Measurements from ENCODE around the gene CRACR2B.
A peak's percentile ranks its signal among the peaks of the same experiment; 100 is the strongest.

CRACR2B gene

GRCh38 chr11:876545-876944 lies 48.8 kb downstream of the CRACR2B start:
- Histone ChIP-seq H3K9me2 (replicated peaks; ENCODE audit: control insufficient read depth, low read length) (no peaks in the 10 kb centered on the region), H3K36me3 (ENCODE audit: control insufficient read depth, low read length) (peaks cover 17% of the 10 kb centered on the region), H3K4me1 (ENCODE audit: control insufficient read depth, low read length) (no peaks in the 10 kb centered on the region), H3F3A (ENCODE audit: control insufficient read depth, insufficient read depth) (0 out of 2 replicates have a peak, but pooled peaks cover 2% of the 10 kb centered on the region), H3K27me3 (ENCODE audit: control insufficient read depth, low read length) (no peaks in the 10 kb centered on the region), H3K79me2 (ENCODE audit: control insufficient read depth, low read length) (no peaks in the 10 kb centered on the region), H3K4me3 (ENCODE audit: low read length) (no peak overlapping the region), H3K9me3 (ENCODE audit: control insufficient read depth, insufficient read depth, low read length) (no peaks in the 10 kb centered on the region), H3K27ac (ENCODE audit: low read depth, low read length) (no peak overlapping the region), H4K20me1 (ENCODE audit: control insufficient read depth, insufficient read depth, low read depth, low read length) (no peaks in the 10 kb centered on the region; the same call in 1 of the 2 replicates), H3K4me2 (ENCODE audit: low read length) (no peak overlapping the region)
- no peak for TF ChIP-seq EZH2phosphoT487 (IDR thresholded peaks at IDR 0.05; ENCODE audit: borderline replicate concordance, low read length)
- TF ChIP-seq, protein P1, sequence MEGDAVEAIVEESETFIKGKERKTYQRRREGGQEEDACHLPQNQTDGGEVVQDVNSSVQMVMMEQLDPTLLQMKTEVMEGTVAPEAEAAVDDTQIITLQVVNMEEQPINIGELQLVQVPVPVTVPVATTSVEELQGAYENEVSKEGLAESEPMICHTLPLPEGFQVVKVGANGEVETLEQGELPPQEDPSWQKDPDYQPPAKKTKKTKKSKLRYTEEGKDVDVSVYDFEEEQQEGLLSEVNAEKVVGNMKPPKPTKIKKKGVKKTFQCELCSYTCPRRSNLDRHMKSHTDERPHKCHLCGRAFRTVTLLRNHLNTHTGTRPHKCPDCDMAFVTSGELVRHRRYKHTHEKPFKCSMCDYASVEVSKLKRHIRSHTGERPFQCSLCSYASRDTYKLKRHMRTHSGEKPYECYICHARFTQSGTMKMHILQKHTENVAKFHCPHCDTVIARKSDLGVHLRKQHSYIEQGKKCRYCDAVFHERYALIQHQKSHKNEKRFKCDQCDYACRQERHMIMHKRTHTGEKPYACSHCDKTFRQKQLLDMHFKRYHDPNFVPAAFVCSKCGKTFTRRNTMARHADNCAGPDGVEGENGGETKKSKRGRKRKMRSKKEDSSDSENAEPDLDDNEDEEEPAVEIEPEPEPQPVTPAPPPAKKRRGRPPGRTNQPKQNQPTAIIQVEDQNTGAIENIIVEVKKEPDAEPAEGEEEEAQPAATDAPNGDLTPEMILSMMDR (IDR thresholded peaks at IDR 0.05; ENCODE audit: low read depth, low read length, poor library complexity, severe bottlenecking), result no peak

DNA sequence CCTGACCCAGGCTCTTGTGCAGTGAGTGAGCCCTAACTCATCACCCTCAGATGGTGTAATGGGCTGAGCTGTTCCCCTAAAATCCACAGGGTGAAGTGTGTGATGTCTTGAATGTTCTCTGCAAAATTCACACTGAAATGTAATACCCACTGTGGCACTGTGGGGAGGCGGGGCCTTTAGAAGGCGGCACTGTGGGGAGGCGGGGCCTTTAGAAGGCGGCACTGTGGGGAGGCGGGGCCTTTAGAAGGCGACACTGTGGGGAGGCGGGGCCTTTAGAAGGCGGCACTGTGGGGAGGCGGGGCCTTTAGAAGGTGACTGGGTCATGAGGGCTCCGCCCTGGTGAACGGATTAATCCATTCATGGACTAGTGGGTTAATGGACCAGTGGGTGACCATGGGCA lies 49.8 kb downstream of the CRACR2B start:
- Histone ChIP-seq H3K4me3 (ENCODE audit: low read length) (no peak overlapping the region), H3K79me2 (ENCODE audit: control insufficient read depth, low read length) (no peaks in the 10 kb centered on the region), H3K4me2 (ENCODE audit: low read length) (no peak overlapping the region), H3K27ac (ENCODE audit: low read depth, low read length) (no peak overlapping the region), H3K9me3 (ENCODE audit: control insufficient read depth, insufficient read depth, low read length) (no peaks in the 10 kb centered on the region), H3K4me1 (ENCODE audit: control insufficient read depth, low read length) (no peaks in the 10 kb centered on the region), H3K9me2 (replicated peaks; ENCODE audit: control insufficient read depth, low read length) (no peaks in the 10 kb centered on the region), H3K27me3 (ENCODE audit: control insufficient read depth, low read length) (no peaks in the 10 kb centered on the region), H4K20me1 (ENCODE audit: control insufficient read depth, insufficient read depth, low read depth, low read length) (no peaks in the 10 kb centered on the region; the same call in 1 of the 2 replicates), H3K36me3 (ENCODE audit: control insufficient read depth, low read length) (peaks cover 17% of the 10 kb centered on the region), H3F3A (ENCODE audit: control insufficient read depth, insufficient read depth) (0 out of 2 replicates have a peak, but pooled peaks cover 2% of the 10 kb centered on the region)
- no peak for TF ChIP-seq EZH2phosphoT487 (IDR thresholded peaks at IDR 0.05; ENCODE audit: borderline replicate concordance, low read length)
- TF ChIP-seq, protein P1 (IDR thresholded peaks at IDR 0.05; ENCODE audit: low read depth, low read length, poor library complexity, severe bottlenecking), result no peak

DNA sequence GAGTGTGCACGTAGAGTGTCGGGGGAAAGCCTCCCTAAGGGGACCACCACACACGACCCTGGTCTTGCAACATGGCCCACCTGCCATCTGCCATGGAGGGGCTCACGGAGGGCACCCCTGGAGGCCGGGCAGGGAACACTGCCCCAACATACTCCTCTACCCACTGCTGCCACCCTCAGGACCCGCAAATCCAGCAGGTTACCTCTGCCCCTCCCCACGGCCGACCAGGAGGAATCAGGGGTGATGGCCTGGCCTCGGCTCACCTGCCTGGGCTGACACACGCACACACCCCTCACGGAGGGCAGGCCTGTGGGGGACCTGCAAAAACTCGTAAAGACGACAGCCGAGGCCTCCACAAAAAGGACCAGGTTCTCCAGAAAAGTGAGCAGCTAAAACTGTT lies 52.7 kb downstream of the CRACR2B start:
- H3F3A ChIP-seq (ENCODE audit: control insufficient read depth, insufficient read depth), result 0 out of 2 replicates have a peak, but pooled peaks cover 2% of the 10 kb centered on the region
- H3K9me2 ChIP-seq (replicated peaks; ENCODE audit: control insufficient read depth, low read length), result no peaks in the 10 kb centered on the region
- no peak overlapping the region for H3K4me3 ChIP-seq (ENCODE audit: low read length)
- H3K4me1 ChIP-seq (ENCODE audit: control insufficient read depth, low read length), result no peaks in the 10 kb centered on the region
- H3K27ac ChIP-seq (ENCODE audit: low read depth, low read length), result no peak overlapping the region
- no peaks in the 10 kb centered on the region for H3K9me3 ChIP-seq (ENCODE audit: control insufficient read depth, insufficient read depth, low read length)
- H4K20me1 ChIP-seq (ENCODE audit: control insufficient read depth, insufficient read depth, low read depth, low read length), result no peaks in the 10 kb centered on the region
- TF ChIP-seq EZH2phosphoT487 (IDR thresholded peaks at IDR 0.05; ENCODE audit: borderline replicate concordance, low read length), result no peak
- TF ChIP-seq, protein P1 (IDR thresholded peaks at IDR 0.05; ENCODE audit: low read depth, low read length, poor library complexity, severe bottlenecking), result peak; percentile 16
- H3K4me2 ChIP-seq (ENCODE audit: low read length), result no peak overlapping the region
- H3K36me3 ChIP-seq (ENCODE audit: control insufficient read depth, low read length), result peaks cover 23% of the 10 kb centered on the region
- H3K79me2 ChIP-seq (ENCODE audit: control insufficient read depth, low read length), result no peaks in the 10 kb centered on the region
- no peaks in the 10 kb centered on the region for H3K27me3 ChIP-seq (ENCODE audit: control insufficient read depth, low read length)

Measured in DOHH2 (cell line).